GM21360 (cell line): ENCODE results near the gene GDF7.

Source experiments
- ATAC-seq: cut with Tn5 transposase; IDR thresholded peaks from one replicate; pipeline ENCODE4 v1.9.1; 2021; ENCODE audit warnings: mild to moderate bottlenecking, moderate library complexity; ENCODE audit not compliant: unreplicated experiment

Gene GDF7

GRCh38 chr2:20666304-20667150, at the start of gene GDF7:
Gene GDF7, plus strand, starts transcription at chr2:20667144. Its CDS starts 96 bp downstream, at chr2:20667240.
- ATAC-seq = no peak

GRCh38 chr2:20617892-20618467, 49.0 kb upstream of the GDF7 start:
- ATAC-seq = no peak

- ATAC-seq = no peak
Observed at GRCh38 chr2:20618468-20618885, 48.5 kb upstream of the GDF7 start.

GRCh38 chr2:20618886-20619521, 47.9 kb upstream of the GDF7 start:
- no peak for ATAC-seq

GRCh38 chr2:20619624-20620024, 47.3 kb upstream of the GDF7 start:
- no peak for ATAC-seq

- ATAC-seq = no peak
Observed at GRCh38 chr2:20620271-20620681, 46.7 kb upstream of the GDF7 start.

- no peak for ATAC-seq
Observed at GRCh38 chr2:20620696-20621365, 46.1 kb upstream of the GDF7 start.

GRCh38 chr2:20621366-20622295, 45.3 kb upstream of the GDF7 start:
- no peak for ATAC-seq

GRCh38 chr2:20622296-20622686, 44.7 kb upstream of the GDF7 start:
- ATAC-seq = no peak

GRCh38 chr2:20622731-20623130, 44.2 kb upstream of the GDF7 start:
- no peak for ATAC-seq

- no peak for ATAC-seq
Observed at GRCh38 chr2:20623241-20623640, 43.7 kb upstream of the GDF7 start.

- no peak for ATAC-seq
Observed at GRCh38 chr2:20623741-20624155, 43.2 kb upstream of the GDF7 start.

GRCh38 chr2:20624156-20624883, 42.6 kb upstream of the GDF7 start:
- ATAC-seq = no peak

- no peak for ATAC-seq
Observed at GRCh38 chr2:20624884-20625485, 42.0 kb upstream of the GDF7 start.

- ATAC-seq = no peak
Observed at GRCh38 chr2:20625491-20626391, 41.2 kb upstream of the GDF7 start.

GRCh38 chr2:20626392-20626697, 40.6 kb upstream of the GDF7 start:
- no peak for ATAC-seq

GRCh38 chr2:20626698-20627513, 40.0 kb upstream of the GDF7 start:
- no peak for ATAC-seq
